ENCODE data around the gene KIAA1328. TPM values are rescaled to one million over a fixed set of nuclear protein-coding genes. Genes with fewer than 3 reads are reported as not detected.

KIAA1328 gene
- polyA plus RNA-seq, 1 donor from 2014 or later, result 8.5 TPM

GRCh38 chr18:37184209-37184868 is 355.4 kb downstream of the KIAA1328 start:
- Histone ChIP-seq H4K20me1 (ENCODE audit: insufficient read depth) (no peaks in the 10 kb centered on the region), H3K9ac (ENCODE audit: low read length) (no peak overlapping the region), H3K9me3 (ENCODE audit: low read length) (no peaks in the 10 kb centered on the region), H3F3A (ENCODE audit: insufficient read depth, low read length, poor library complexity, severe bottlenecking) (no peaks in the 10 kb centered on the region), H3K4me3 (ENCODE audit: low read length) (no peak overlapping the region), H3K79me2 (replicated peaks; ENCODE audit: insufficient read depth, low read length) (no peaks in the 10 kb centered on the region), H3K27me3 (ENCODE audit: insufficient read depth, low read depth, low read length) (no peaks in the 10 kb centered on the region), H3K36me3 (ENCODE audit: insufficient read depth, low read length) (no peaks in the 10 kb centered on the region), H2AFZ (ENCODE audit: low read depth, low read length) (no peak overlapping the region), H3K27ac (ENCODE audit: low read length) (no peak overlapping the region), H3K4me2 (ENCODE audit: low read length) (no peak overlapping the region), H3K9me2 (ENCODE audit: insufficient read depth, low read length) (no peaks in the 10 kb centered on the region)
- TF ChIP-seq MXI1 (conservative IDR thresholded peaks at IDR 0.05; ENCODE audit: poor library complexity, severe bottlenecking), result no peak
- no peak for TF ChIP-seq SMC3 (conservative IDR thresholded peaks at IDR 0.05; ENCODE audit: poor library complexity)
- TF ChIP-seq CTCF (IDR thresholded peaks at IDR 0.05; ENCODE audit: poor library complexity, severe bottlenecking), result no peak
- no peak for TF ChIP-seq TAF1 (IDR thresholded peaks at IDR 0.05; ENCODE audit: low read depth)
- TF ChIP-seq POLR2AphosphoS5 (IDR thresholded peaks at IDR 0.05), result no peak
- TF ChIP-seq EP300 (conservative IDR thresholded peaks at IDR 0.05; ENCODE audit: poor library complexity, severe bottlenecking), result no peak
- TF ChIP-seq EZH2 (IDR thresholded peaks at IDR 0.05; ENCODE audit: borderline replicate concordance, insufficient read depth, low read length, poor library complexity, severe bottlenecking), result no peak
- TF ChIP-seq RAD21 (conservative IDR thresholded peaks at IDR 0.05), result no peak
- no peak for TF ChIP-seq REST (IDR thresholded peaks at IDR 0.05; ENCODE audit: borderline replicate concordance)

- Histone ChIP-seq H3F3A (ENCODE audit: insufficient read depth, low read length, poor library complexity, severe bottlenecking) (no peaks in the 10 kb centered on the region), H3K27me3 (ENCODE audit: insufficient read depth, low read depth, low read length) (no peaks in the 10 kb centered on the region), H3K9me2 (ENCODE audit: insufficient read depth, low read length) (no peaks in the 10 kb centered on the region), H3K4me2 (ENCODE audit: low read length) (no peak overlapping the region), H3K9ac (ENCODE audit: low read length) (no peak overlapping the region), H3K4me3 (ENCODE audit: low read length) (no peak overlapping the region), H3K9me3 (ENCODE audit: low read length) (no peaks in the 10 kb centered on the region), H3K27ac (ENCODE audit: low read length) (no peak overlapping the region), H3K36me3 (ENCODE audit: insufficient read depth, low read length) (no peaks in the 10 kb centered on the region), H3K79me2 (replicated peaks; ENCODE audit: insufficient read depth, low read length) (no peaks in the 10 kb centered on the region), H4K20me1 (ENCODE audit: insufficient read depth) (no peaks in the 10 kb centered on the region), H2AFZ (ENCODE audit: low read depth, low read length) (no peak overlapping the region)
- TF ChIP-seq RAD21 (conservative IDR thresholded peaks at IDR 0.05), result no peak
- no peak for TF ChIP-seq EP300 (conservative IDR thresholded peaks at IDR 0.05; ENCODE audit: poor library complexity, severe bottlenecking)
- no peak for TF ChIP-seq REST (IDR thresholded peaks at IDR 0.05; ENCODE audit: borderline replicate concordance)
- no peak for TF ChIP-seq TAF1 (IDR thresholded peaks at IDR 0.05; ENCODE audit: low read depth)
- TF ChIP-seq MXI1 (conservative IDR thresholded peaks at IDR 0.05; ENCODE audit: poor library complexity, severe bottlenecking), result no peak
Observed at GRCh38 chr18:37188016-37188791, 359.3 kb downstream of the KIAA1328 start.

Measured in neural cell (in vitro differentiated cells).